ENCODE results near the gene HSD17B10. TPM values are rescaled to one million over a fixed set of nuclear protein-coding genes. Genes with fewer than 3 reads are reported as not detected.

Gene HSD17B10
- total and polyA plus RNA-seq, 2 of the 13 experiments (the other 11 are each of a cell fraction or from before 2014, with no cell fraction given), result 68.7 to 84.7 TPM

GRCh38 chrX:53441531-53442321, 7.6 kb upstream of the HSD17B10 start (continued):
- TF ChIP-seq, protein P1, sequence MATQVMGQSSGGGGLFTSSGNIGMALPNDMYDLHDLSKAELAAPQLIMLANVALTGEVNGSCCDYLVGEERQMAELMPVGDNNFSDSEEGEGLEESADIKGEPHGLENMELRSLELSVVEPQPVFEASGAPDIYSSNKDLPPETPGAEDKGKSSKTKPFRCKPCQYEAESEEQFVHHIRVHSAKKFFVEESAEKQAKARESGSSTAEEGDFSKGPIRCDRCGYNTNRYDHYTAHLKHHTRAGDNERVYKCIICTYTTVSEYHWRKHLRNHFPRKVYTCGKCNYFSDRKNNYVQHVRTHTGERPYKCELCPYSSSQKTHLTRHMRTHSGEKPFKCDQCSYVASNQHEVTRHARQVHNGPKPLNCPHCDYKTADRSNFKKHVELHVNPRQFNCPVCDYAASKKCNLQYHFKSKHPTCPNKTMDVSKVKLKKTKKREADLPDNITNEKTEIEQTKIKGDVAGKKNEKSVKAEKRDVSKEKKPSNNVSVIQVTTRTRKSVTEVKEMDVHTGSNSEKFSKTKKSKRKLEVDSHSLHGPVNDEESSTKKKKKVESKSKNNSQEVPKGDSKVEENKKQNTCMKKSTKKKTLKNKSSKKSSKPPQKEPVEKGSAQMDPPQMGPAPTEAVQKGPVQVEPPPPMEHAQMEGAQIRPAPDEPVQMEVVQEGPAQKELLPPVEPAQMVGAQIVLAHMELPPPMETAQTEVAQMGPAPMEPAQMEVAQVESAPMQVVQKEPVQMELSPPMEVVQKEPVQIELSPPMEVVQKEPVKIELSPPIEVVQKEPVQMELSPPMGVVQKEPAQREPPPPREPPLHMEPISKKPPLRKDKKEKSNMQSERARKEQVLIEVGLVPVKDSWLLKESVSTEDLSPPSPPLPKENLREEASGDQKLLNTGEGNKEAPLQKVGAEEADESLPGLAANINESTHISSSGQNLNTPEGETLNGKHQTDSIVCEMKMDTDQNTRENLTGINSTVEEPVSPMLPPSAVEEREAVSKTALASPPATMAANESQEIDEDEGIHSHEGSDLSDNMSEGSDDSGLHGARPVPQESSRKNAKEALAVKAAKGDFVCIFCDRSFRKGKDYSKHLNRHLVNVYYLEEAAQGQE (IDR thresholded peaks at IDR 0.05; ENCODE audit: borderline replicate concordance in 1 of 2, low read depth in 1 of 2, low read length in 2 of 2), result no peak
- TF ChIP-seq, protein P2, sequence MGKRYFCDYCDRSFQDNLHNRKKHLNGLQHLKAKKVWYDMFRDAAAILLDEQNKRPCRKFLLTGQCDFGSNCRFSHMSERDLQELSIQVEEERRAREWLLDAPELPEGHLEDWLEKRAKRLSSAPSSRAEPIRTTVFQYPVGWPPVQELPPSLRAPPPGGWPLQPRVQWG (CRISPR knock-in tag; IDR thresholded peaks at IDR 0.05; ENCODE audit: borderline replicate concordance, low read depth), result no peak
- TF ChIP-seq ZFX (CRISPR knock-in tag; IDR thresholded peaks at IDR 0.05; ENCODE audit: low read depth) (peak; percentile 33; the same call in 1 of the 2 replicates), CEBPZ (IDR thresholded peaks at IDR 0.05; ENCODE audit: low read length) (no peak), SRSF1 (optimal IDR thresholded peaks at IDR 0.05; ENCODE audit: low read depth, low read length) (no peak), PAX8 (CRISPR knock-in tag; IDR thresholded peaks at IDR 0.05; ENCODE audit: borderline replicate concordance) (no peak), ETV5 (CRISPR knock-in tag; IDR thresholded peaks at IDR 0.05; ENCODE audit: borderline replicate concordance) (no peak), GABPB1 (CRISPR knock-in tag; IDR thresholded peaks at IDR 0.05) (peak; percentile 29; the same call in 1 of the 2 replicates), IKZF4 (CRISPR knock-in tag; IDR thresholded peaks at IDR 0.05; ENCODE audit: borderline replicate concordance, low read depth, not compliant biosample characterization) (no peak)
- TF ChIP-seq, protein P3, sequence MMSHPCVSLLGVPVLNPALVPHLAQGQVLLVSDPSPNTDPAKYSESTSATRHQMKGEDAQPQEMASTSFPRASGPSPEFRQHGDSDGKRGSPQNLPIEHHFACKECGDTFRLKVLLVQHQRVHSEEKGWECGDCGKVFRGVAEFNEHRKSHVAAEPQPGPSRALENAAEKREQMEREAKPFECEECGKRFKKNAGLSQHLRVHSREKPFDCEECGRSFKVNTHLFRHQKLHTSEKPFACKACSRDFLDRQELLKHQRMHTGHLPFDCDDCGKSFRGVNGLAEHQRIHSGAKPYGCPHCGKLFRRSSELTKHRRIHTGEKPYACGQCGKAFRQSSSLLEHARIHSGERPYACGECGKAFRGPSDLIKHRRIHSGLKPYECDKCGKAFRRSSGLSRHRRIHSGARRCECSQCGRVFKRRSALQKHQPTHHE (CRISPR knock-in tag; IDR thresholded peaks at IDR 0.05; ENCODE audit: borderline replicate concordance), result no peak
- TF ChIP-seq, protein P4, sequence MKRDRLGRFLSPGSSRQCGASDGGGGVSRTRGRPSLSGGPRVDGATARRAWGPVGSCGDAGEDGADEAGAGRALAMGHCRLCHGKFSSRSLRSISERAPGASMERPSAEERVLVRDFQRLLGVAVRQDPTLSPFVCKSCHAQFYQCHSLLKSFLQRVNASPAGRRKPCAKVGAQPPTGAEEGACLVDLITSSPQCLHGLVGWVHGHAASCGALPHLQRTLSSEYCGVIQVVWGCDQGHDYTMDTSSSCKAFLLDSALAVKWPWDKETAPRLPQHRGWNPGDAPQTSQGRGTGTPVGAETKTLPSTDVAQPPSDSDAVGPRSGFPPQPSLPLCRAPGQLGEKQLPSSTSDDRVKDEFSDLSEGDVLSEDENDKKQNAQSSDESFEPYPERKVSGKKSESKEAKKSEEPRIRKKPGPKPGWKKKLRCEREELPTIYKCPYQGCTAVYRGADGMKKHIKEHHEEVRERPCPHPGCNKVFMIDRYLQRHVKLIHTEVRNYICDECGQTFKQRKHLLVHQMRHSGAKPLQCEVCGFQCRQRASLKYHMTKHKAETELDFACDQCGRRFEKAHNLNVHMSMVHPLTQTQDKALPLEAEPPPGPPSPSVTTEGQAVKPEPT (CRISPR knock-in tag; IDR thresholded peaks at IDR 0.05; ENCODE audit: low read depth), result no peak
- TF ChIP-seq, protein P5, sequence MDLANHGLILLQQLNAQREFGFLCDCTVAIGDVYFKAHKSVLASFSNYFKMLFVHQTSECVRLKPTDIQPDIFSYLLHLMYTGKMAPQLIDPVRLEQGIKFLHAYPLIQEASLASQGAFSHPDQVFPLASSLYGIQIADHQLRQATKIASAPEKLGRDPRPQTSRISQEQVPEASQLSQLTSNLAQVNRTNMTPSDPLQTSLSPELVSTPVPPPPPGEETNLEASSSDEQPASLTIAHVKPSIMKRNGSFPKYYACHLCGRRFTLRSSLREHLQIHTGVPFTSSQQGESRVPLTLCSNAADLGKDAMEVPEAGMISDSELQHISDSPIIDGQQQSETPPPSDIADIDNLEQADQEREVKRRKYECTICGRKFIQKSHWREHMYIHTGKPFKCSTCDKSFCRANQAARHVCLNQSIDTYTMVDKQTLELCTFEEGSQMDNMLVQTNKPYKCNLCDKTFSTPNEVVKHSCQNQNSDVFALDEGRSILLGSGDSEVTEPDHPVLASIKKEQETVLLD (CRISPR knock-in tag; IDR thresholded peaks at IDR 0.05; ENCODE audit: low read depth), result no peak
- TF ChIP-seq, protein P6, sequence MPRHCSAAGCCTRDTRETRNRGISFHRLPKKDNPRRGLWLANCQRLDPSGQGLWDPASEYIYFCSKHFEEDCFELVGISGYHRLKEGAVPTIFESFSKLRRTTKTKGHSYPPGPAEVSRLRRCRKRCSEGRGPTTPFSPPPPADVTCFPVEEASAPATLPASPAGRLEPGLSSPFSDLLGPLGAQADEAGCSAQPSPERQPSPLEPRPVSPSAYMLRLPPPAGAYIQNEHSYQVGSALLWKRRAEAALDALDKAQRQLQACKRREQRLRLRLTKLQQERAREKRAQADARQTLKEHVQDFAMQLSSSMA (CRISPR knock-in tag; IDR thresholded peaks at IDR 0.05), result no peak

All from HepG2 (cell line).